ENCODE measurements around the gene SESN3.

DNA sequence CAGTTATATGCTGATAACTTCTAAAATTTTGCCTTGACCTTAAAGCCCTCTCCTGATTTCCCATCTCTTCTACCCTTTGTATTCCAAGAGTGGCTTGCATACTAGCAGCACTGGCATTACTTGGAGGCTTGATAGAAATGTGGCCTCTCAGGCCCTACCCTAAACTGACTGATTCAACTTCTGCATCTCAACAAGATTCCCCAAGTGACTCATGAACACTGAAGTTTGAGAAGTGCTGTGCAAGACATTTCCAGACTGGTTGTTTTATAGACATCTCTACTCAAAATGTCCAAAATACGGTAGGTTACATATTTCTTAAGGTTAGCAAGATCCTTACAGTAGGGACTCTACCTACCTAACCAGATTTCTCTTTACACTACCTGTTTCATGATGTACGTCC, 48.6 kb downstream of the SESN3 start:
- TF ChIP-seq, protein P1, sequence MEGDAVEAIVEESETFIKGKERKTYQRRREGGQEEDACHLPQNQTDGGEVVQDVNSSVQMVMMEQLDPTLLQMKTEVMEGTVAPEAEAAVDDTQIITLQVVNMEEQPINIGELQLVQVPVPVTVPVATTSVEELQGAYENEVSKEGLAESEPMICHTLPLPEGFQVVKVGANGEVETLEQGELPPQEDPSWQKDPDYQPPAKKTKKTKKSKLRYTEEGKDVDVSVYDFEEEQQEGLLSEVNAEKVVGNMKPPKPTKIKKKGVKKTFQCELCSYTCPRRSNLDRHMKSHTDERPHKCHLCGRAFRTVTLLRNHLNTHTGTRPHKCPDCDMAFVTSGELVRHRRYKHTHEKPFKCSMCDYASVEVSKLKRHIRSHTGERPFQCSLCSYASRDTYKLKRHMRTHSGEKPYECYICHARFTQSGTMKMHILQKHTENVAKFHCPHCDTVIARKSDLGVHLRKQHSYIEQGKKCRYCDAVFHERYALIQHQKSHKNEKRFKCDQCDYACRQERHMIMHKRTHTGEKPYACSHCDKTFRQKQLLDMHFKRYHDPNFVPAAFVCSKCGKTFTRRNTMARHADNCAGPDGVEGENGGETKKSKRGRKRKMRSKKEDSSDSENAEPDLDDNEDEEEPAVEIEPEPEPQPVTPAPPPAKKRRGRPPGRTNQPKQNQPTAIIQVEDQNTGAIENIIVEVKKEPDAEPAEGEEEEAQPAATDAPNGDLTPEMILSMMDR (IDR thresholded peaks at IDR 0.05) = no peak
- TF ChIP-seq, protein P2, sequence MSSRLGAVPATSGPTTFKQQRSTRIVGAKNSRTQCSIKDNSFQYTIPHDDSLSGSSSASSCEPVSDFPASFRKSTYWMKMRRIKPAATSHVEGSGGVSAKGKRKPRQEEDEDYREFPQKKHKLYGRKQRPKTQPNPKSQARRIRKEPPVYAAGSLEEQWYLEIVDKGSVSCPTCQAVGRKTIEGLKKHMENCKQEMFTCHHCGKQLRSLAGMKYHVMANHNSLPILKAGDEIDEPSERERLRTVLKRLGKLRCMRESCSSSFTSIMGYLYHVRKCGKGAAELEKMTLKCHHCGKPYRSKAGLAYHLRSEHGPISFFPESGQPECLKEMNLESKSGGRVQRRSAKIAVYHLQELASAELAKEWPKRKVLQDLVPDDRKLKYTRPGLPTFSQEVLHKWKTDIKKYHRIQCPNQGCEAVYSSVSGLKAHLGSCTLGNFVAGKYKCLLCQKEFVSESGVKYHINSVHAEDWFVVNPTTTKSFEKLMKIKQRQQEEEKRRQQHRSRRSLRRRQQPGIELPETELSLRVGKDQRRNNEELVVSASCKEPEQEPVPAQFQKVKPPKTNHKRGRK (CRISPR knock-in tag; IDR thresholded peaks at IDR 0.05; ENCODE audit: borderline replicate concordance) = no peak
- TF ChIP-seq, protein P3, sequence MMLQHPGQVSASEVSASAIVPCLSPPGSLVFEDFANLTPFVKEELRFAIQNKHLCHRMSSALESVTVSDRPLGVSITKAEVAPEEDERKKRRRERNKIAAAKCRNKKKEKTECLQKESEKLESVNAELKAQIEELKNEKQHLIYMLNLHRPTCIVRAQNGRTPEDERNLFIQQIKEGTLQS (CRISPR knock-in tag; conservative IDR thresholded peaks at IDR 0.05) = no peak
- TF ChIP-seq, protein P4, sequence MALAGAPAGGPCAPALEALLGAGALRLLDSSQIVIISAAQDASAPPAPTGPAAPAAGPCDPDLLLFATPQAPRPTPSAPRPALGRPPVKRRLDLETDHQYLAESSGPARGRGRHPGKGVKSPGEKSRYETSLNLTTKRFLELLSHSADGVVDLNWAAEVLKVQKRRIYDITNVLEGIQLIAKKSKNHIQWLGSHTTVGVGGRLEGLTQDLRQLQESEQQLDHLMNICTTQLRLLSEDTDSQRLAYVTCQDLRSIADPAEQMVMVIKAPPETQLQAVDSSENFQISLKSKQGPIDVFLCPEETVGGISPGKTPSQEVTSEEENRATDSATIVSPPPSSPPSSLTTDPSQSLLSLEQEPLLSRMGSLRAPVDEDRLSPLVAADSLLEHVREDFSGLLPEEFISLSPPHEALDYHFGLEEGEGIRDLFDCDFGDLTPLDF (CRISPR knock-in tag; IDR thresholded peaks at IDR 0.05) = no peak
- no peak for TF ChIP-seq CREB1 (CRISPR knock-in tag; IDR thresholded peaks at IDR 0.05)
- no peak for TF ChIP-seq ZNF121 (CRISPR knock-in tag; IDR thresholded peaks at IDR 0.05)
- TF ChIP-seq, protein P5, sequence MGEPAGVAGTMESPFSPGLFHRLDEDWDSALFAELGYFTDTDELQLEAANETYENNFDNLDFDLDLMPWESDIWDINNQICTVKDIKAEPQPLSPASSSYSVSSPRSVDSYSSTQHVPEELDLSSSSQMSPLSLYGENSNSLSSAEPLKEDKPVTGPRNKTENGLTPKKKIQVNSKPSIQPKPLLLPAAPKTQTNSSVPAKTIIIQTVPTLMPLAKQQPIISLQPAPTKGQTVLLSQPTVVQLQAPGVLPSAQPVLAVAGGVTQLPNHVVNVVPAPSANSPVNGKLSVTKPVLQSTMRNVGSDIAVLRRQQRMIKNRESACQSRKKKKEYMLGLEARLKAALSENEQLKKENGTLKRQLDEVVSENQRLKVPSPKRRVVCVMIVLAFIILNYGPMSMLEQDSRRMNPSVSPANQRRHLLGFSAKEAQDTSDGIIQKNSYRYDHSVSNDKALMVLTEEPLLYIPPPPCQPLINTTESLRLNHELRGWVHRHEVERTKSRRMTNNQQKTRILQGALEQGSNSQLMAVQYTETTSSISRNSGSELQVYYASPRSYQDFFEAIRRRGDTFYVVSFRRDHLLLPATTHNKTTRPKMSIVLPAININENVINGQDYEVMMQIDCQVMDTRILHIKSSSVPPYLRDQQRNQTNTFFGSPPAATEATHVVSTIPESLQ (CRISPR knock-in tag; IDR thresholded peaks at IDR 0.05) = no peak
- no peak for TF ChIP-seq TP53 (CRISPR knock-in tag; IDR thresholded peaks at IDR 0.05)
- TF ChIP-seq, protein P6, sequence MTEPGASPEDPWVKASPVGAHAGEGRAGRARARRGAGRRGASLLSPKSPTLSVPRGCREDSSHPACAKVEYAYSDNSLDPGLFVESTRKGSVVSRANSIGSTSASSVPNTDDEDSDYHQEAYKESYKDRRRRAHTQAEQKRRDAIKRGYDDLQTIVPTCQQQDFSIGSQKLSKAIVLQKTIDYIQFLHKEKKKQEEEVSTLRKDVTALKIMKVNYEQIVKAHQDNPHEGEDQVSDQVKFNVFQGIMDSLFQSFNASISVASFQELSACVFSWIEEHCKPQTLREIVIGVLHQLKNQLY (CRISPR knock-in tag; IDR thresholded peaks at IDR 0.05) = no peak
- no peak for TF ChIP-seq HMGA2 (CRISPR knock-in tag; IDR thresholded peaks at IDR 0.05)
- TF ChIP-seq, protein P7, sequence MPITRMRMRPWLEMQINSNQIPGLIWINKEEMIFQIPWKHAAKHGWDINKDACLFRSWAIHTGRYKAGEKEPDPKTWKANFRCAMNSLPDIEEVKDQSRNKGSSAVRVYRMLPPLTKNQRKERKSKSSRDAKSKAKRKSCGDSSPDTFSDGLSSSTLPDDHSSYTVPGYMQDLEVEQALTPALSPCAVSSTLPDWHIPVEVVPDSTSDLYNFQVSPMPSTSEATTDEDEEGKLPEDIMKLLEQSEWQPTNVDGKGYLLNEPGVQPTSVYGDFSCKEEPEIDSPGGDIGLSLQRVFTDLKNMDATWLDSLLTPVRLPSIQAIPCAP (CRISPR knock-in tag; IDR thresholded peaks at IDR 0.05) = no peak
- TF ChIP-seq, protein P8, sequence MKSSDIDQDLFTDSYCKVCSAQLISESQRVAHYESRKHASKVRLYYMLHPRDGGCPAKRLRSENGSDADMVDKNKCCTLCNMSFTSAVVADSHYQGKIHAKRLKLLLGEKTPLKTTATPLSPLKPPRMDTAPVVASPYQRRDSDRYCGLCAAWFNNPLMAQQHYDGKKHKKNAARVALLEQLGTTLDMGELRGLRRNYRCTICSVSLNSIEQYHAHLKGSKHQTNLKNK (CRISPR knock-in tag; IDR thresholded peaks at IDR 0.05) = no peak
- TF ChIP-seq KAT7 (CRISPR knock-in tag; IDR thresholded peaks at IDR 0.05; ENCODE audit: borderline replicate concordance) = no peak
- no peak for TF ChIP-seq NFYB (CRISPR knock-in tag; conservative IDR thresholded peaks at IDR 0.05; ENCODE audit: low read depth)

Data from WTC11 (cell line).